Smooth muscle cell (in vitro differentiated cells): ENCODE data around the gene CNOT4. TPM values are rescaled to one million over a fixed set of nuclear protein-coding genes. Genes with fewer than 3 reads are reported as not detected.

Source experiments
- DNase-seq: peaks from one replicate; lab custom pipeline; 2025; ENCODE audit not compliant: unreplicated experiment; lab: John Stamatoyannopoulos, UW
- H2AFZ ChIP-seq: fragments of 200-600 bp; sonication (generic); 2 replicates; pipeline ENCODE4 v1.6.0; 2016; ENCODE audit warnings: antibody characterized with exemption, low read depth, mild to moderate bottlenecking
- H3F3A ChIP-seq: fragments of 200-600 bp; sonication (generic); 2 replicates; pipeline ENCODE4 v1.6.0; 2017; ENCODE audit warnings: antibody characterized with exemption, low read depth
- H3K27ac ChIP-seq: fragments of 200-600 bp; sonication (generic); 2 replicates; pipeline ENCODE4 v1.5.1; 2016; ENCODE audit warnings: low read depth, mild to moderate bottlenecking
- H3K27me3 ChIP-seq: fragments of 200-600 bp; sonication (generic); 2 replicates; pipeline ENCODE4 v1.6.1; 2016; ENCODE audit warnings: low read depth, mild to moderate bottlenecking
- H3K36me3 ChIP-seq: fragments of 200-600 bp; sonication (generic); 2 replicates; pipeline ENCODE4 v1.5.1; 2016; ENCODE audit warnings: low read depth
- H3K4me1 ChIP-seq: fragments of 200-600 bp; sonication (generic); 2 replicates; pipeline ENCODE4 v1.5.1; 2016; ENCODE audit warnings: low read depth
- H3K4me2 ChIP-seq: fragments of 200-600 bp; sonication (generic); 2 replicates; pipeline ENCODE4 v1.6.0; 2016; ENCODE audit warnings: mild to moderate bottlenecking
- H3K4me3 ChIP-seq: fragments of 200-600 bp; sonication (generic); 2 replicates; pipeline ENCODE4 v1.5.1; 2016; ENCODE audit warnings: mild to moderate bottlenecking
- H3K79me2 ChIP-seq: fragments of 200-600 bp; sonication (generic); 2 replicates; pipeline ENCODE4 v1.6.0; 2016; ENCODE audit warnings: low read depth, mild to moderate bottlenecking
- H3K9ac ChIP-seq: fragments of 200-600 bp; sonication (generic); 2 replicates; pipeline ENCODE4 v1.6.0; 2016; ENCODE audit warnings: low read depth
- H3K9me3 ChIP-seq: fragments of 200-600 bp; sonication (generic); replicated peaks from 2 replicates; pipeline ENCODE4 v1.5.1; 2016; ENCODE audit warnings: low read depth
- H4K20me1 ChIP-seq: fragments of 200-600 bp; sonication (generic); 2 replicates; pipeline ENCODE4 v1.6.0; 2016; ENCODE audit warnings: low read depth
- CTCF ChIP-seq: fragments of 200-600 bp; sonication (generic); IDR thresholded peaks from 2 replicates; pipeline ENCODE4 v1.5.1; 2017; ENCODE audit warnings: borderline replicate concordance, mild to moderate bottlenecking, antibody characterized with exemption; ENCODE audit not compliant: insufficient read depth, poor library complexity, severe bottlenecking
- WGBS: methylation state at CpG from one replicate; pipeline ENCODE4 v1.1.7; 2016; ENCODE audit warnings: low lambda C conversion rate; 5-methylcytosine and 5-hydroxymethylcytosine counted together
- polyA plus RNA-seq: library from polyadenylated mRNA; unstranded; fragments of >200 nt; fragmentation: Nextera tagmentation; extraction: Ambion mirVana; gene quantifications from 2 replicates; pipeline ENCODE4 v1.2.1, GENCODE V29; 2016
- total RNA-seq: library from RNA; depleted of rRNA; stranded (reverse); fragments of >200 nt; gene quantifications from 2 replicates; pipeline ENCODE4 v1.2.3, GENCODE V29; 2014

The CNOT4 gene
- total and polyA plus RNA-seq, 2 experiments from 2014 or later: 15.8 to 22.9 TPM

- peaks cover 16% of the 10 kb centered on the region for H4K20me1 ChIP-seq
- no peaks in the 10 kb centered on the region for H3K9me3 ChIP-seq
- no peak for TF ChIP-seq CTCF
- H3K4me3 ChIP-seq: no peak overlapping the region
- no peak overlapping the region for H3K4me2 ChIP-seq
- no peak for DNase-seq
- H3K79me2 ChIP-seq: no peaks in the 10 kb centered on the region
- no peaks in the 10 kb centered on the region for H3K36me3 ChIP-seq
- H3K27me3 ChIP-seq: no peaks in the 10 kb centered on the region
- no peaks in the 10 kb centered on the region for H3K4me1 ChIP-seq
- H3K9ac ChIP-seq: no peak overlapping the region
- no peak overlapping the region for H2AFZ ChIP-seq
- no peak overlapping the region for H3K27ac ChIP-seq
- no peaks in the 10 kb centered on the region for H3F3A ChIP-seq
Measured at GRCh38 chr7:135369405-135369804, 140.5 kb downstream of the CNOT4 start.

- H3K9ac ChIP-seq: no peak overlapping the region
- no peak overlapping the region for H3K4me3 ChIP-seq
- H3K27me3 ChIP-seq: no peaks in the 10 kb centered on the region
- H3F3A ChIP-seq: no peaks in the 10 kb centered on the region
- H3K27ac ChIP-seq: no peak overlapping the region
- H3K79me2 ChIP-seq: no peaks in the 10 kb centered on the region
- no peak overlapping the region for H2AFZ ChIP-seq
- H3K9me3 ChIP-seq: no peaks in the 10 kb centered on the region
- H3K4me1 ChIP-seq: no peaks in the 10 kb centered on the region
- no peak overlapping the region for H3K4me2 ChIP-seq
- no peaks in the 10 kb centered on the region for H3K36me3 ChIP-seq
- 89% methylated on average over 5 of the region's 5 CpGs for WGBS
- peaks cover 16% of the 10 kb centered on the region for H4K20me1 ChIP-seq
- no peak for DNase-seq
- TF ChIP-seq CTCF: no peak
Measured at GRCh38 chr7:135368416-135369186, 141.3 kb downstream of the CNOT4 start.

GRCh38 chr7:135366843-135367508, 142.9 kb downstream of the CNOT4 start:
- H4K20me1 ChIP-seq: peaks cover 16% of the 10 kb centered on the region
- 92% methylated on average over 7 of the region's 7 CpGs for WGBS
- no peak overlapping the region for H3K9ac ChIP-seq
- peaks cover 4% of the 10 kb centered on the region for H3K36me3 ChIP-seq
- H2AFZ ChIP-seq: no peak overlapping the region
- no peaks in the 10 kb centered on the region for H3K27me3 ChIP-seq
- no peaks in the 10 kb centered on the region for H3K9me3 ChIP-seq
- H3K4me3 ChIP-seq: no peak overlapping the region
- no peaks in the 10 kb centered on the region for H3F3A ChIP-seq
- no peak overlapping the region for H3K4me2 ChIP-seq
- H3K27ac ChIP-seq: no peak overlapping the region
- no peaks in the 10 kb centered on the region for H3K4me1 ChIP-seq
- DNase-seq: no peak
- no peaks in the 10 kb centered on the region for H3K79me2 ChIP-seq
- no peak for TF ChIP-seq CTCF
